Measurements from ENCODE around the gene CAP2.

GRCh38 chr6:17389274-17389847 is 4.0 kb upstream of the CAP2 start:
- TF ChIP-seq CTCF (IDR thresholded peaks at IDR 0.05) (no peak), EP300 (IDR thresholded peaks at IDR 0.05) (no peak), POLR2A (IDR thresholded peaks at IDR 0.05) (no peak)
